Measurements from ENCODE around the gene CAMK1D.

CAMK1D gene

DNA sequence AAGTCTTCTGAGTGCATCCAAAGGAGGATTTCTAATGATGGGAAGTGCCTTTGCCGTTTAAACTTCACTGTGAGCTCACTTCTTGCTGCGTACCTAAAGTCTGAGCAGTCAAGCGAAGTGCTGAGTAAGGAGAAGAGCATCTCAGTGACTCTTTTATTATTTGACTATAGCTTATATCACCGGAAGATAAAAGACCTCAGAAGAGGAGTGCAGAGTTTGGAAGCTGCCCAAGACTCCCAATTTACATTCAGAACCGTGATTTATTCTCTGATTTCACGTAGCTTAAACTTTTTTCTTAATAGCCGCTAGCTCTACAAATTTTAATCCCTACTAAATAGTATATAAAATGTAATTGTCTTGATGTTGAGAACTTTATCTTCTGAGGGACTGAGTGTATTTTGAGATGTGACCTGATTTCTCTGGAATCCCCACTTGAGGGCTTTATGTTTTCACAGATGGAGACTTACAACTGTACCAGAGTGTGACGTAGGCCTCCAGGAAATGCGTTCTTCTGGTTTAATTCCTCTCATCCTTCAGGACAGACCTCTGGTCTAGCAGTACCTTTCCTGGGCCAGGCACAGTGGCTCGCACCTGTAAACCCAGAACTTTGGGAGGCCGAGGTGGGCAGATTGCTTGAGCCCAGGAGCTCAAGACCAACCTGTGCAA lies 51.1 kb downstream of the CAMK1D start:
- DNase-seq (ENCODE audit: low read depth in 2 of 2) = no peak

DNA sequence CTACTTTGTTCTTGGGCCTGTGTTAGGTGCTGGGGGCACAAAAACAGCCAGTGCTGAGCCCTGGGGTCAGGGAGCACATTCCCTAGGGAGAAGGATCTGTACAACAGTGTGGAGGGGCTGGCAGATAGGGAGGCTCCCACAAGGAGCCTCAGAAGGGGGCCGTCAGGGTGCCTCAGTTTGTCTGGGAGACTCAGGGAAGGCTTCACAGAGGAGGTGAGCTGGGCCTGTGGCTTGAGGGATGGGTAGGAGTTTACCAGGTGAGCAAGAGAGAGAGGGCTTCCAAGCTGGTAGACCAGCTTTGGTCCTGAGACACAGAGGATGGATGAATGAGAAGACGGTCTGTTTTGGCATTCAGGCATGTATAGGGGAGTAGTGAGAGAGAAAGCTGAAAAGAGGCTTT lies 52.1 kb downstream of the CAMK1D start:
- DNase-seq (ENCODE audit: low read depth in 2 of 2) = no peak

DNA sequence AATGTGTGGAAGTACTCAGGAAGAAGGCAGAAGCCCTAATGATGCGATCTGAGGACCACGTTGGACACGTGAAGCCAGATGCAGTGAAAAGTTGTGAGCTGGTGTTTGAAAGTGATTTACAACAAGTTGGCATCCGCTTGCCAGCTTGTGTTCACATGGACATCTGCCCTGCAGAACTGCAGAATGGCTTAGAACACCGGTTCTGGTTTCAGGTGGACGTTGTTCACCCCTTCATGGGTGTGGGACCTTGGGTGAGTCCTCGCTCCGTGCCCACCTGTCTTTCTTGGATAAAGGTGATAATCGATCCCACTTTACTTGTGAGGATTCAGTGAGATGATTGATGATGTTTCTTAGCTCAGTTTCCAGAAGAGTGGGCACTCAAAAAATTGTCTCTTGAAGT lies 53.8 kb downstream of the CAMK1D start:
- no peak for DNase-seq (ENCODE audit: low read depth in 2 of 2)

DNA sequence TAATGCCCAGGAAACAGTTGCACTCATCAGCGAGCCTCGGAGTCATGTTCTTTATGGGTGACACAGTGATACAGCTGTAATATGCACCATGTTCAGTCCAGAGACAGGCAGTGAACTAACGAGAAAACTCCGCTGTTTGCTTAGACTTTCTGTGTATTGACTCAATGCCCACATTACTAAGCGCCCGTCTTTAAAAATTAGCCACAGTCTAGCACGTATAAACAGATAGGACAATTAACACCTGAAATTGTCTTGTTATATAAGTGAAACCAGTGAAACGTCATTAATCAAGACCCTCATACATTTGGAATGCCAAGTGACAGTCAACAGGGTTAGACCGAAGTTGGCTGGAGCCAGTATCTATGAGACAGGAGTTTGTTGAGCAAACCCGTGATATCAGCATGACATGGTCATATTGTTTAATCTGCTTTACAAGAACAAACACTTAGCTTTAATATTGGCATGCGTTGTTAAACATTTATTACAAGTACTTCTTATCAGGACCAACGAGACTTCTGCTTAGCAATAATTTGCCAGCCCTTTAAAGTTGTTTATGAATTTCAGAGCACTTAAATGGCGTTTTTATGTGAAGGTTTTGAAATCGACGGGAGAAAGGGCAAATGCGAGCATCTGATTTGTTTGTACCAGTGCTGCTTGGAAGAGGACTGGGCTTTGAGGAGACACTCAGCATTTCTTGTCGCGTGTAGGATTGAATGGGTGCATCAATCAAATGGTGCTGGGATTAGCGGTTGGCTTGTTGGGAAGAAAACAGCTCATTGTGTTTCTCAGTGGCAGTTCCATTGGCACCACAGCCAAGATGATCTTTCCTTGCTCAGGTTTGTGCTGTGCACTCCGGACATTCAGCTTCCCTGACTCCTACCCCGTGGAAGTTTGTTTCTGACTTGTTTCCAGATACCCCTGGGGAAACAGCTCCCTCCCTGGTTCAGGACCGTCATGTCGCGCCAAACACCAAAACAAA lies 56.3 kb downstream of the CAMK1D start:
- no peak for DNase-seq (ENCODE audit: low read depth in 2 of 2)

DNA sequence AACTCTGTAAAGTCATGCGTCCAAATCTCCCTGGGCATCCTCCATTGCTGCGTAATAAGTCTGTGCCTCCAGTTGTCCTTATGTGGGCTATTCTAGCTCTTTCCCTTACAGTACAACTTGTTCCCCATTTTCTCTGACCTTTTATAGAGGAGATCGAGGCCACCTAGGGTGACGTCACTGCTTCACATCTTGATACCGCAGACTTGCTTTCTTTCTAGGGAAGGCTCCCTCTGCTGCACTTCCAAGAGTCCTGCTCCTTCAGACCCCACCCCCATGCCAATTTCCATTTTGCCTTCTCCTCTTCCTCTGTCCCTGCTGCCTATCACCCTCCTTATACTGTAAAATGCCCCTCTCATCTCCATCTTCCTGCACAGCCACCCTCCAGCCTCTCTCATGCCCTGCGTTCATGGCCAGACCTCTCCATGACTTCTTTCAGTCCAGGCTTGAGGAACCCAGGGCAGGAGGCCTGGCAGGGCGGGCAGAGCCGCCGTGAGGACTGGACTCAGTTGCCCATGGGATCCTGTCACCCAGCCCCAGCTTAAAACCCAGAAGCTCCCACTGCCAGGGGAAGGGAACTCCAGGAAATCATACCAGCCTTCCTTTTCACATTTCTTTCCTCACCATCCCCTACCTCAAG lies 57.5 kb downstream of the CAMK1D start:
- no peak for DNase-seq (ENCODE audit: low read depth in 2 of 2)

DNA sequence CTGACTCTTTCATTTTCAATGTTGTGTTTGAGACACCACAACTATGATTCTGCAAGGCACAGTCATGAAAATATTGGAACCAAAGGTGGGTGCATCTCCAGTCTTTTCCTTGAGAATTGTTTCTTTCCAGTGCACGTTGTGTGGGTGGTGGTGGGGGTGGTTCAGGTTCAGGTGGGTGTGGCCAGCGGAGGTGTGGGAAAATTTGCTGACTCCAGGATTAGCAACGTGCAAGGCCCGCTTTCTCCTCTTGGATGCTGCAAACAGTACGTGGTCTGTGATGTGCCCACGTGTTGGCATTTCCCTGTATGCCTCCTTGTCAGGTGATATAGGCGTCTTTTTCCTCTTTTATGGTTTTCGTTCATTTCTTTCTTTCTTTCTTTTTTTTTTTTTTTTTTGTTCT lies 59.1 kb downstream of the CAMK1D start:
- DNase-seq (ENCODE audit: low read depth in 2 of 2) = no peak

DNA sequence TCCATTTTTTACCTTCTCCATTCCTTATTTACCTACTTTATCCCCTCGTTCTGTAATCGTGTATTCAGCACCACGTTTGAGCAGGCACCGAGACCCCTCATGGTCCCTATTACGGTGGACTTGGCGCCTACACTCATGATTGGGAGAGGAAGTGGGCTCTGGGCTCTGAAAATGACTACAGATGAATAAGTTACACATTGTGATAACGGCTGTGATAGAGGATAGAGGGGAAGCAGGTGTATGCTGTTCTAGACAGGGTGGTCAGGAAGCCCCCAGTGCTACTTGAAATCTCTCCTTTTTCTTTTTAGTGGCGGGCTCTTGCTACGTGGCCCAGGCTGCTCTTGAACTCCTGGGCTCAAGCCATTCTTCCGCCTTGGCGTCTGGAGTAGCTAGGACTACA lies 59.8 kb downstream of the CAMK1D start:
- DNase-seq (ENCODE audit: low read depth in 2 of 2) = no peak

DNA sequence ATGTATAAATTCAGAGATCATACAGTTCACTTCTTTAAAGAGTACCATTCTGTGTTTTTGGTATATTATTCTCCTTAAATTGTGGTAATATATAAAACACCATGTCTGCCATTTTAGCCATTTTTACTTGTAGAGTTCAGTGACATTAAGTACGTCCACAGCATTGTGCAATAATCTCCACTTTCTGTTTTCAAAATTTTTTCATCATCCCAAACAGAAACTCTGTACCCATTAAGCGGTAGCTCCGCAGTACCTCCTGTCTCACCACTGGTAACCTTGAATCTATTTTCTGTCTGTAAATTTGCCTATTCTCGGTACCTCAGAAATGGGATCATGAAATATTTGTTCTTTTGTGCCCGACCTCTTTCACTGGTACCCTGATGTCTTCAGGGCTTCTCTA lies 60.3 kb downstream of the CAMK1D start:
- no peak for DNase-seq (ENCODE audit: low read depth in 2 of 2)

DNA sequence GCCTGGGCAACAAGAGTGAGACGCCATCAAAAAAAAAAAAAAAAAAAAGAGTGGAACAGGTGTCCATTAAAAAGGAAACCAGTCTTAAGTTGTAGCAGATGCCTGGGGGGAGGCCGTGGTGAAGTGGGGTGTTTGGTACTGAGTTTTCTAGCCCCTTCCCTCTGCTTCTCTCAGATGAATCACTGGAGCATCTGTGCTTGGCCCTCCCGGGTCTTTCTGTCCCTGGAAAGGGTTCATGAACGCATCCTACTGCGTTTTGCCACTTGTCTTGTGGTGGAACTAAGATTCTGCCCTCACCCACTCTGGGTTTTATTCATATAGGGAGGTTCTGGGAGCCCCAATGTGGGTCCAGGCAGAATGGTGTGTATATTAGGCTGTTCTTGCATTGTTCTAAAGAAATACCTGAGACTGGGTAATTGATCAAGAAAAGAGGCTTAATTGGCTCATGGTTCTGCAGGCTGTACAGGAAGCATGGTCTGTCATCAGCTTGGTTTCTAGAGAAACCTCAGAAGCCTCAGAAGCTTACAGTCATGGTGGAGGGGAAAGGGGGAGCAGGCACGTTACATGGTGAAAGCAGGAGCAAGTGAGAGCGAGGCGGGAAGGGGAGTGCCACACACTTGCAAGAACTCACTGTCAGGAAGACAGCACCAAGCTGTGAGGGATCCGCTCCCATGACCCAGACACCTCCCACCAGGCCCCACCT lies 63.5 kb downstream of the CAMK1D start:
- no peak for DNase-seq (ENCODE audit: low read depth in 2 of 2)

DNA sequence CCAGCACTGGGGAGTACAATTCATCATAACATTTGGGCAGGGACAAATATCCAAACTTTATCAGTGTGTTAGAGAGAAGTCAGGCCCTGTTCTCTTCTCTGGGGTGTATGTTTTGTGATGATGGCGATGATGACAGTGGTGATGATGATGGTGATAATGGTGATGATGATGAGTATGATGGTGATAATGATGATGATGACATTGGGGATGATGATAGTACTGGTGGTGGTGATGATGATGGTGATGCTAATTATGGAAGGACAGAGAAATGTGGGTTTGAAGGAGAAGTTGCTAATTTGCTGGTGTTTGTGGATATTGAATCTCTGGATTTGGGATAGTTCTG lies 64.0 kb downstream of the CAMK1D start:
- DNase-seq (ENCODE audit: low read depth in 2 of 2) = no peak

DNA sequence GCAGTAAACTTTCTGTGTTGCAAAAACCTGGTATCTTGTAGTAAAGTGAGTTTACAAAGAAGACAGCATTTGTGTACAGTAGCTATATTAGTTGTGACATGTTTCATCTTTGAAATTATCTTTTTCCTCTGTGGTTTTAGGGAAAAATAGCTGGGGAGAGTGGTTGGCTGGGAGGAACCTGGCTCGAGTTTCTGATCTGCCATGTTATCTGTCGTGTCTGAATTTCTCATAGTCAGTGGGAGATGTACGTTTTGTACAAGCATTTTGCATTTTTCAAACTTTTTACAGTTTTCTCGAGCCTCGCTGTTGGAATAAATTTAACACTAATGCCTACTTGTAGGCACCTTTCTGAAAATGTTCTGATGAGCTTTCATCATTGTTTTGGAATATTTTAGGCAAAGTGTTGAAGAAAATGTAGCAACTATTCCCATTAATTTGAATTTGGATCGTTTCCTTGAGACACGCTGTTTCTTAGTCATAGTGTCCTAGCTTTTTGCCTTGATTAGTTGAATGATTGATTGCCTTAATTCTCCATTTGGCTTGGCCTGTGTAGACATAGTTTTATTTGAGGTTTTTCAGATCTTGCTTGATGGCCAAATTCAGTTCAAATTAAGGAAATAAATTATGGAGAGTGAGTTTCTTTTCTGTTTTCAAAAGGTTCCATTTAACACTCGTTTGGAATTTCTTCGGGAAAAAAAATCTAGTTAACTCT lies 65.1 kb downstream of the CAMK1D start:
- no peak for DNase-seq (ENCODE audit: low read depth in 2 of 2)

DNA sequence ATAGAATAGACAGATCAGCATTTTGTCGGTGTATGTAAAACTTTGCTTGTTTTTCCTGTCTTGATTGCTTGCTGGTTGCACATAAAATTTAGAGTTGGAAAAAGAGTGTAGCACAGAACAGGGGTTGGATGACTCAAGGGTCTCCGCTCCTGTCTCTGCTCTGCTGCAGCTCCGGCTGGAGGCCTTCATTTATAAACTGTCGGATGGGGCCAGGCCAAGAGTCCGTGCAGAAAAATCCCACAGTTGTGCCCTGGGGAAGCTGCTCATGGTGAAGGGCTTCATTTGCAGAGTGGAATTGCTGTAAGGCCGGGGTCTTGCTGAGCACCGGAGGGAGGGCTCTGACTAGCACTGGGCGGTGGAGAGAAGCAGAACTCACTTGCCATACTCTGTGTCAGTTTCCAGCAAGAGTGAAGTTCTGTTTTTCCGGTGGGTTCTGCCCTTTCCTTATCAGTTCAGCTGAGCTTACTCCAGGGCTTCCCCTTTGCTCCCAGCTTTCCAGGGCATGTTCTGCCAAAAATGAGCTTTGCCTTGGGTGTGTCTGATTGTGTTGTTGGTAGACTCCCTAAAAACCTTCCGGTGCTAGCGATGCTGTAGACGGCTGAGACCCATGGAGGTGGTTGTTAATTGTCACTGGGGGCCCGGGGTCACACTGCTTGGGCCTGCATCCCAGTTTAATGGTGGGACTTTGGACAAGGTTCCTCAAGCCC lies 67.2 kb downstream of the CAMK1D start:
- DNase-seq (ENCODE audit: low read depth in 2 of 2) = no peak

DNA sequence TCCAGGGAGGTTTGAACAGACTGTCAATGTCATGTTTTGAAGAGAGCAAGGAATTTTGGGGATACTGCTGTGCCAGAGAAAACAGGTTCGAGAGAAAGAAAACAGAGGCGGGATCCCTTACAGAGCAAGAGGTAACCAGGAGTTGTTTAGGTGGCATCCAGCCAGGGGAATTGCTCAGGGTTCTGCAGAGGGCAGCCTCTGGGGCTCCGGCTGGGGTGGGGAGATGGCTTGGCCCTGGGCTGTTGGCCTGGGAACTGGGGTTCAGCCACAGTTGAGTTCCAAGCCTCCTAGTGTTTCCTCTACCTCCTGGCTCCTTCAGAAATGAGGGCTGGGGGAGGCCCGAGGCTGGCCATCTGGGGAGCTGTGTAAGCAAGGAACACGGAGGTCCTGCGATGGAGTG lies 68.0 kb downstream of the CAMK1D start:
- no peak for DNase-seq (ENCODE audit: low read depth in 2 of 2)

DNA sequence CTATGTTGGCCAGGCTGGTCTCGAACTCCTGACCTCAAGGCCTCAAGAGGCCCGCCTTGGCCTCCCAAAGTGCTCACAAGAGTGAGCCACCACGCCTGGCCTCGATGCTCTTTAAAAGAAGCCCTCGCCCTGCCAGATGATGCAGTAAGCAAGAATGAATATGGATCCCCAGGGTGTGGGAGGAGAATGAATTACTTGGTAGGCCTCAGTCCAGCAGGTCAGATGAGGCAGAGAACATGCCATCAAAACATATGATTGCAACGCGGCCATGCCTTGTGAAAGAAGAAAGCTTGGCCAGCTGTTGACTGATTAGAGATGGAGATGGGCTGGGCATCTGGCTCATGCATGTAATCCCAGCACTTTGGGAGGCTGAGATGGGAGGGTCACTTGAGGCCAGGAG lies 68.7 kb downstream of the CAMK1D start:
- no peak for DNase-seq (ENCODE audit: low read depth in 2 of 2)

DNA sequence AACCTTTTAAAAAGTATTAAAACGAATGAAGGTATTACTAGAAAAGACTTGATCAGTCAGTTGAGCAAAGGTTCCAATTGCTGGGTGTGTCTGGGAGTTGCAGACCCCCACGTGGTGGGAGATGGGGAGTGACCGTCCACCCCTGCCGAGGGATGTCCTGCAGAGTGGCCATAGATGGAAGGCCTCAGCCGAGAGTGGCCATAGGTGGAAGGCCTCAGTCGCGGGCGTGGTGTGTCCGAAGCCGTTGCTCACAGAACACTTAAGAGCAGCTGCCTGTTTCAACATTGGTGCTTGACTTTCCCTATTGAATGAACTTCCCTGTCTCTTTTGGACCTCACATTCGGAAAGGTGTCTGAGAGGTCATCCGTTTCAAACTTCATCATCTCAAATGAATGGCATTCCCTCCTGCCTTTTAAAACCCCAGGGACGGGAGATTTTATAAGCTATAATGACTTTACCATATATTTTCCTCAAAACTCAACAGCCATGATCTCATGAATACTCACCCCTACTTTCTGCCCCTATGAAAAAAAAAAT lies 69.4 kb downstream of the CAMK1D start:
- no peak for DNase-seq (ENCODE audit: low read depth in 2 of 2)

DNA sequence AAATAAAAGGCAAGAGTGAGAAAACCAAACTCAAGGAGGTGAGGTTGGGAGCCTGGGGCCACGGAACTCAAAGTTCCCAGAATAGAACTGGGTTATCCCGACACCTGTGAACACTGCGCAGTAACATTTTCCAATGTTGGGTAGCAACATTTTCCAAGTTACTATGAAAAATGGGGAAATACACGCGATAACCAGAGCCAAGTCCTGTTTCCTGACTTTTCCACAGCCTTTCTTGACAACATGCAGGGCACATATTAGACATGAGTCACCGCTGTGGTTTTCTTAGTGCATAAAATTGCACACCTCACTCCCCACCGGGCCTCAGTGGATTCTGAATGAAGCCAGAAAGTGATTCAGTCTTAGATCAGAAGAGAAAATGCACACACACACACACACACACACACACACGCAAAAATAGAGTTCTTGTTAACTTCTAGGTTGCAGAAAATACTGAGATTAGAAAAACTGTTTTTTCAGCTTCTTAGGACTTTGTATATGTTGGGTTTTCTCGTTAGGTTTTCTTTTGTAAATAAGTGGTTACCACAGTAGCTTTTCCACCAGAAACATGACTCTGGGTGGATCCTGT lies 70.0 kb downstream of the CAMK1D start:
- DNase-seq (ENCODE audit: low read depth in 2 of 2) = peak; percentile 17 to 54

DNA sequence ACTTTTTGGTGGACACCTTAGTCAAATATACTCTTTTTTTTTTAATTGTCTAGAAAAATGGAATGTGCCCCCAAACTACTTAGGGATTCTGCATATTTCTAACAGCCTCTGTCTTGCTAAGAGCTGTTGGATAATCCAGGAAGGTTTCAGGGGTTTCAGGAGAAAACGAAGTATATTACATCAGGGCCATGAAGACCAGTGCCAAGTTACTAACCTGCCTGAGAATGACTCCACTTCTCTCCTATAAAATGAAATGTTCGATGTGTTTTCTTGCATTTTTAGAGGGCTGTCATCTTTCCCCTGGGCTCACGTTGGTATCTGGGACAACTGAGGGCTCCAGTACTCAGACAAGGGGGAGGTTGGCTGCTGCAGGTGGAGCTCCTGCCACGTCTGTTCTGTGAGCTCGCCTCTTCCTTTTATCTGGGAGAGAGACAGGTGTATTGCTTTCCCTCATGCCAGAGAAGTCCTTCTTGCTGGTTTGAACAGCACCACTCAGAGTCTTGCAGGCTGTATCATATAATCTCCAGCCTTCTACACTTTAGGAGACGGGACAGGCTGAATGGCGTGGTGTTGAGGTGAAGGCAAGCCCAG lies 71.3 kb downstream of the CAMK1D start:
- no peak for DNase-seq (ENCODE audit: low read depth in 2 of 2)

DNA sequence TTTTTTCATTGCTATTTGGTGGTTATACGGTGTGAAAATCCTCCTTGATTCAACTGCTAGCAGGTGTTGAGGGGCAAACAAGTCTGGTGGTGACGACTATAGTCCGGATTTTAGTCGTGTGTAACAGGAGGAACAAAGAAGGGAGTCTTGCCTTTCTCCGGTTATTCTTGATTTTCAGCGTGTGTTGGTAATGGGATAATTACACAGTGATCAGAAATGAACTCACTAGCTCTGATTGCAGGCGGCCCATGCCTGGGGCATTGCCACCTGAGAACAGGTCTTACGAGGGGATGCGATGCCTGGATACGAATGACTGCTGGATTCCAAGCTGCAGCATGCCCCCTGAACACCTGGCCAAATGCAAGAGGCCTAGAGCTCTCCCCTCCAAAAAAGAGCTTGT lies 72.8 kb downstream of the CAMK1D start:
- DNase-seq (ENCODE audit: low read depth in 2 of 2) = no peak

DNA sequence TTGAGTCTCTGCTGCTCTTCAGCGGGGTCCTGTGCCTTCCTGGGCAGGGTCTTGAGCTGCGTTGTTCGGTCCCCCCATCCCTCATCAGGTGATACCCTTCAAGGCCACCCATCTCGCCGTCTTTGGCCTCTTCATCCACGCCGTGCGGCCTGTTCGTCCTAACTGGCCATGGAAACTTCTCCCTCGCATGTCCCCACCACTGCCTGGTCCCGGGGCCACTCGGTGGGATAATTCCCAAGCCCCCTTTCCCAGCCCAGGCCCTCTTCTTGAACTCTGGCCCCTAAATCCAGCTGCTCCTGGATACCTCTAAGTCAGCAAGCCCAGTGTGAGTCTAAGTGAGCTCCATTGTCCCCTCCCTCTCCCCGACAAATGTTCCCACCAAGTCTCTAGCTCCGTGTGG lies 74.5 kb downstream of the CAMK1D start:
- no peak for DNase-seq (ENCODE audit: low read depth in 2 of 2)

DNA sequence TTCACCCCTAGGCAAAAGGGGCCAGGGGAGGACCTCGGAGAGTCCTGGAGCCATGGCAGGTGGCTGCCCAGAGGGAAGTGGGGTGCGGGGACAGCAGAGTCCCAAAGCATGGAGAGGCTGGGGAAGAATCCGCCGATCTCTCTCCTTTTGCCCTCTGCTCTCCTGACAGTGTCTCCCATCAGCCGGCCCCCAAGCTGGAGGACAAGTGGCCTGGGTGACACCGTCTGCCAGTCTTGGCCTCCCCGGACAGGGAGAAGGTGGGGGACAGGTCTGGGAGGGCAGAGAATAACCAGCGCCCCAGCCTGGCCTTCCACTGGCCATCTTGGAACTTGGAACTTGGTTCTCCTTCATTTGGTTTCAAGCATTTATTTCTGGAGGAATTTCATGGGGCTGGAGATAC lies 77.9 kb downstream of the CAMK1D start:
- no peak for DNase-seq (ENCODE audit: low read depth in 2 of 2)

All from stimulated activated CD8-positive, alpha-beta memory T cell treated with anti-CD3 and anti-CD28 coated beads, Interleukin-15, amount 100 ng/mL, for 4 hours (primary cell).